Endothelial cell of umbilical vein (primary cell): ENCODE results near the gene CNNM2. TPM values are rescaled to one million over a fixed set of nuclear protein-coding genes. Genes with fewer than 3 reads are reported as not detected.

Experiments
- BruUV-seq: library from RNA; stranded (reverse); fragments of 400-500 nt; replicated peaks from 2 replicates; lab custom pipeline; 2021; lab: Mats Ljungman, UMichigan
- CTCF ChIA-PET: fragments of 300-600, 350-600 bp; sonication (Branson Sonifier 250); formaldehyde crosslinking; loops from one replicate; lab custom pipeline; 2021; ENCODE audit warnings: antibody characterized with exemption, inconsistent platforms; lab: Charles Lee
- POLR2A ChIA-PET: fragments of 300-600, 350-600 bp; sonication (Branson Sonifier 250); formaldehyde crosslinking; loops from one replicate; lab custom pipeline; 2021; ENCODE audit warnings: antibody characterized with exemption, inconsistent platforms; lab: Charles Lee
- DNase-seq: peaks from one replicate; pipeline ENCODE4 v3.0.0-alpha.2; 2011; ENCODE audit warnings: low read depth, low spot score
- FAIRE-seq: peaks from 2 replicates; lab custom pipeline; 2011; peaks lifted over from hg19 to GRCh38; lab: Jason Lieb, UNC
- H2AFZ ChIP-seq: 2 replicates; pipeline ENCODE4 v1.6.0; 2012; ENCODE audit warnings: low read depth, low read length, control low read depth, inconsistent platforms
- H3K27ac ChIP-seq: 2 replicates; pipeline ENCODE4 v1.5.1; 2011; ENCODE audit warnings: low read depth, mild to moderate bottlenecking, control low read depth, low read length, moderate library complexity; ENCODE audit not compliant: insufficient read depth
- H3K27me3 ChIP-seq, 2 experiments: 2 replicates each; pipeline versions ENCODE4 v1.6.0 to v1.6.1; 2011; ENCODE audit warnings: low read length in 2 of 2, mixed read lengths in 1 of 2; ENCODE audit not compliant: control insufficient read depth in 2 of 2, insufficient read depth in 2 of 2
- H3K36me3 ChIP-seq, 2 experiments: 2 replicates in 1 of 2; 3 replicates in 1 of 2; pipeline ENCODE4 v1.5.1; 2011; ENCODE audit warnings: low read length in 2 of 2, mild to moderate bottlenecking in 1 of 2, moderate library complexity in 1 of 2; ENCODE audit not compliant: control insufficient read depth in 2 of 2, insufficient read depth in 2 of 2; ENCODE audit errors: extremely low read depth in 1 of 2
- H3K4me1 ChIP-seq: 3 replicates; pipeline ENCODE4 v1.5.1; 2011; ENCODE audit warnings: mild to moderate bottlenecking, low read length; ENCODE audit not compliant: control insufficient read depth, insufficient read depth; ENCODE audit errors: extremely low read depth
- H3K4me2 ChIP-seq: 2 replicates; pipeline ENCODE4 v1.6.1; 2011; ENCODE audit warnings: low read length, control low read depth, mixed read lengths; ENCODE audit not compliant: insufficient read depth
- H3K4me3 ChIP-seq, 3 experiments: fragments of 200-600 bp in 1 of 3; sonication (generic), shearing (Covaris generic) in 1 of 3; replicated peaks in 1 of 3; 2 replicates each; pipeline ENCODE4 v1.5.1; 2011 to 2016; ENCODE audit warnings: control low read depth in 3 of 3, low read length in 3 of 3, mild to moderate bottlenecking in 2 of 3, inconsistent platforms in 1 of 3, low read depth in 1 of 3, moderate library complexity in 1 of 3; ENCODE audit not compliant: insufficient read depth in 1 of 3
- H3K79me2 ChIP-seq: 2 replicates; pipeline ENCODE4 v1.6.0; 2012; ENCODE audit warnings: low read length, inconsistent platforms; ENCODE audit not compliant: control insufficient read depth, insufficient read depth
- H3K9ac ChIP-seq: replicated peaks from 2 replicates; pipeline ENCODE3; 2011; ENCODE audit warnings: low read length, control low read depth; ENCODE audit not compliant: insufficient read depth; ENCODE audit errors: extremely low read depth
- H3K9me1 ChIP-seq: replicated peaks from 3 replicates; pipeline ENCODE4 v1.6.0; 2011; ENCODE audit warnings: mild to moderate bottlenecking, low read length; ENCODE audit not compliant: control insufficient read depth, insufficient read depth; ENCODE audit errors: extremely low read depth
- H3K9me3 ChIP-seq: replicated peaks from 2 replicates; pipeline ENCODE4 v1.5.1; 2012; ENCODE audit warnings: low read length, inconsistent platforms; ENCODE audit not compliant: control insufficient read depth, insufficient read depth
- H4K20me1 ChIP-seq: replicated peaks from 2 replicates; pipeline ENCODE3; 2011; ENCODE audit warnings: mild to moderate bottlenecking, low read length; ENCODE audit not compliant: control insufficient read depth, insufficient read depth; ENCODE audit errors: extremely low read depth
- EZH2 ChIP-seq: IDR thresholded peaks from 2 replicates; pipeline ENCODE4 v1.6.1; 2012; ENCODE audit warnings: borderline replicate concordance, low read depth, mild to moderate bottlenecking, moderate library complexity, low read length, inconsistent platforms; ENCODE audit not compliant: severe bottlenecking
- FOS ChIP-seq: IDR thresholded peaks from 2 replicates; pipeline ENCODE4 v1.6.1; 2011; ENCODE audit warnings: mild to moderate bottlenecking, low read length, moderate library complexity, borderline replicate concordance; ENCODE audit not compliant: insufficient read depth
- GATA2 ChIP-seq: IDR thresholded peaks from 2 replicates; pipeline ENCODE4 v1.7.0; 2011; ENCODE audit warnings: low read depth, mild to moderate bottlenecking, moderate library complexity, mixed read lengths, low read length; ENCODE audit not compliant: insufficient read length, insufficient read depth
- JUN ChIP-seq: IDR thresholded peaks from 2 replicates; pipeline ENCODE4 v1.6.1; 2011; ENCODE audit warnings: borderline replicate concordance, low read depth; ENCODE audit not compliant: insufficient read length, insufficient read depth
- MYC ChIP-seq: IDR thresholded peaks from one replicate; pipeline ENCODE4 v1.6.1; 2011; ENCODE audit warnings: mild to moderate bottlenecking, low read depth, low read length
- POLR2A ChIP-seq: IDR thresholded peaks from 2 replicates; pipeline ENCODE4 v1.6.1; 2012; ENCODE audit warnings: low read depth, mild to moderate bottlenecking, control low read depth, low read length
- POLR2AphosphoS5 ChIP-seq: IDR thresholded peaks from 2 replicates; pipeline ENCODE4 v1.6.1; 2012; ENCODE audit warnings: low read depth, mild to moderate bottlenecking, control low read depth, low read length, moderate library complexity; ENCODE audit not compliant: insufficient read depth
- dilution Hi-C: fragments of 300-500 bp; cut with MboI; formaldehyde crosslinking; loops from one replicate; pipeline ENCODE4 v1.15.0; 2019; ENCODE audit warnings: low sequenced_read_pairs; ENCODE audit not compliant: extremely low pct_ligation_motif_present
- intact Hi-C: fragments of 100-400 bp; cut with micrococcal nuclease; formaldehyde crosslinking; loops from one replicate; pipeline ENCODE4 v1.10.0; 2022
- polyA plus RNA-seq, 4 experiments: library from polyadenylated mRNA; depleted of rRNA in 3 of 4; stranded (reverse) in 3 of 4; unstranded in 1 of 4; fragments of >200 nt; gene quantifications; 2 replicates each; pipeline versions ENCODE4 v1.2.1 to v1.2.3, GENCODE V29; 2011 to 2012; ENCODE audit warnings: missing spikeins in 1 of 4
- total RNA-seq: library from RNA; stranded (reverse); gene quantifications from 2 replicates; pipeline ENCODE4 v1.2.3, GENCODE V29; 2021
- TF ChIP-seq, protein P1 (sequence below): IDR thresholded peaks from 2 replicates; pipeline ENCODE4 v1.6.1; 2011; ENCODE audit not compliant: insufficient read depth, insufficient read length
- TF ChIP-seq, protein P2 (sequence below), 2 donors: IDR thresholded peaks; 1 replicate in 1 of 2; 2 replicates in 1 of 2; pipeline ENCODE4 v1.5.1; 2011; ENCODE audit warnings: low read length in 2 of 2, mild to moderate bottlenecking in 2 of 2, moderate library complexity in 2 of 2, control low read depth in 1 of 2, inconsistent platforms in 1 of 2, low read depth in 1 of 2; ENCODE audit not compliant: insufficient read depth in 1 of 2; ENCODE audit errors: extremely low read depth in 1 of 2

The CNNM2 gene
- total and polyA plus RNA-seq, 2 donors (not counting 3 experiments of a cell fraction or from before 2014, with no cell fraction given), result 1.9 to 3.0 TPM

DNA sequence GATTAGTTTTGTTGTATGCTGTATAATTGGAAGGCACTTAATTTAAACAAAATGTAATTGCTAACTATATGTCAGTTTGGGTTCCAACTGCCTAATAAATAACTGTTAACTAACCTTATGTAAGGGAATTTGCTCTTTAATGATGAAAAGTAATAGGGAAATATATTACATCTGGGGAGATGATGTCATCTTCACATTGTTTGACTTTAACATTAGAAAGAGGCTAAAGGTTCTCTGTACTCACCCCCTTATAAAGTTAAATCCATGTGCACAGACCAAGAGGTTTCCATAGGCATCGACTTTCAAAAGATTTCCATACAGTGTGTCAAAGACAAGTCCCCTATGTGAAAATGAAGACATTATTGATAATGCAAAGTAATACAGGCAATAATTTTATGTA is 187.4 kb downstream of the CNNM2 start:
- BruUV-seq, result no TSS peak
- no peaks in the 10 kb centered on the region for H3K9me3 ChIP-seq
- dilution Hi-C loops (no loop called here), intact Hi-C loops (loop anchor here (5.0 kb wide), 1 partner anchor 137 kb away; no protein-coding TSS in a partner anchor)
- CTCF ChIA-PET, result interaction anchor here (1.3 to 9.7 kb wide), 3 partner anchors 10 to 139 kb away, joined by 3 to 87 read pairs (median 5); no protein-coding TSS in a partner anchor
- H3K4me1 ChIP-seq, result no peaks in the 10 kb centered on the region
- no peak for DNase-seq
- POLR2A ChIA-PET, result no interaction called here
- no peak overlapping the region for H3K27ac ChIP-seq
- no peak for FAIRE-seq
- H3K36me3 ChIP-seq, result peaks cover 10 to 12% of the 10 kb centered on the region in 2 experiments
- H4K20me1 ChIP-seq, result no peaks in the 10 kb centered on the region
- no peaks in the 10 kb centered on the region for H3K27me3 ChIP-seq
- no peak overlapping the region for H3K4me2 ChIP-seq
- no peak for TF ChIP-seq GATA2
- no peak for TF ChIP-seq POLR2A
- TF ChIP-seq, protein P1, sequence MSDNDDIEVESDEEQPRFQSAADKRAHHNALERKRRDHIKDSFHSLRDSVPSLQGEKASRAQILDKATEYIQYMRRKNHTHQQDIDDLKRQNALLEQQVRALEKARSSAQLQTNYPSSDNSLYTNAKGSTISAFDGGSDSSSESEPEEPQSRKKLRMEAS, result no peak
- TF ChIP-seq, protein P2, sequence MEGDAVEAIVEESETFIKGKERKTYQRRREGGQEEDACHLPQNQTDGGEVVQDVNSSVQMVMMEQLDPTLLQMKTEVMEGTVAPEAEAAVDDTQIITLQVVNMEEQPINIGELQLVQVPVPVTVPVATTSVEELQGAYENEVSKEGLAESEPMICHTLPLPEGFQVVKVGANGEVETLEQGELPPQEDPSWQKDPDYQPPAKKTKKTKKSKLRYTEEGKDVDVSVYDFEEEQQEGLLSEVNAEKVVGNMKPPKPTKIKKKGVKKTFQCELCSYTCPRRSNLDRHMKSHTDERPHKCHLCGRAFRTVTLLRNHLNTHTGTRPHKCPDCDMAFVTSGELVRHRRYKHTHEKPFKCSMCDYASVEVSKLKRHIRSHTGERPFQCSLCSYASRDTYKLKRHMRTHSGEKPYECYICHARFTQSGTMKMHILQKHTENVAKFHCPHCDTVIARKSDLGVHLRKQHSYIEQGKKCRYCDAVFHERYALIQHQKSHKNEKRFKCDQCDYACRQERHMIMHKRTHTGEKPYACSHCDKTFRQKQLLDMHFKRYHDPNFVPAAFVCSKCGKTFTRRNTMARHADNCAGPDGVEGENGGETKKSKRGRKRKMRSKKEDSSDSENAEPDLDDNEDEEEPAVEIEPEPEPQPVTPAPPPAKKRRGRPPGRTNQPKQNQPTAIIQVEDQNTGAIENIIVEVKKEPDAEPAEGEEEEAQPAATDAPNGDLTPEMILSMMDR (IDR thresholded peaks at IDR 0.05; ENCODE audit: extremely low read depth in 1 of 2, insufficient read depth in 1 of 2, low read depth in 1 of 2, low read length in 2 of 2), result no peak
- TF ChIP-seq MYC, result no peak
- no peak for TF ChIP-seq FOS
- no peak for TF ChIP-seq EZH2
- TF ChIP-seq POLR2AphosphoS5, result no peak
- no peak for TF ChIP-seq JUN
- H3K79me2 ChIP-seq, result peaks cover 8% of the 10 kb centered on the region
- no peaks in the 10 kb centered on the region for H3K9me1 ChIP-seq
- no peak overlapping the region for H3K4me3 ChIP-seq
- no peak overlapping the region for H3K9ac ChIP-seq
- no peak overlapping the region for H2AFZ ChIP-seq
